Lung (tissue), 12 donors: ENCODE results near the gene C12orf42. TPM values are rescaled to one million over a fixed set of nuclear protein-coding genes. Genes with fewer than 3 reads are reported as not detected.

Experiments used
- ATAC-seq: fragments of 200-7000 bp; cut with Tn5 transposase; one replicate; pipeline ENCODE4 v1.9.1; 2020; ENCODE audit warnings: moderate number of reproducible peaks; ENCODE audit not compliant: insufficient read depth, low FRiP score
- DNase-seq, 3 donors: peaks; one replicate each; pipeline ENCODE4 v3.0.0-alpha.2; 2013 to 2017
- H3K27ac ChIP-seq, 2 donors: one replicate each; pipeline ENCODE4 v1.5.1; 2013; ENCODE audit warnings: mild to moderate bottlenecking in 2 of 2, moderate library complexity in 2 of 2, control low read depth in 1 of 2, inconsistent platforms in 1 of 2, low read depth in 1 of 2, low read length in 1 of 2
- H3K27me3 ChIP-seq, 3 donors: one replicate each; pipeline ENCODE4 v1.5.1; 2013; ENCODE audit warnings: low read length in 2 of 3; ENCODE audit not compliant: control insufficient read depth in 3 of 3, insufficient read depth in 3 of 3
- H3K36me3 ChIP-seq, 4 donors: one replicate each; pipeline ENCODE4 v1.5.1; 2013; ENCODE audit warnings: low read length in 4 of 4, mild to moderate bottlenecking in 1 of 4, moderate library complexity in 1 of 4; ENCODE audit not compliant: control insufficient read depth in 4 of 4, insufficient read depth in 4 of 4
- H3K4me1 ChIP-seq, 5 donors: one replicate each; pipeline ENCODE4 v1.5.1; 2013; ENCODE audit warnings: low read length in 5 of 5, mild to moderate bottlenecking in 2 of 5, moderate library complexity in 1 of 5; ENCODE audit not compliant: control insufficient read depth in 5 of 5, insufficient read depth in 5 of 5
- H3K4me3 ChIP-seq: one replicate; pipeline ENCODE4 v1.5.1; 2013; ENCODE audit warnings: mild to moderate bottlenecking, control low read depth, moderate library complexity
- H3K9ac ChIP-seq, 2 donors: one replicate each; pipeline ENCODE4 v1.5.1; 2013; ENCODE audit warnings: low read length in 2 of 2, control low read depth in 1 of 2; ENCODE audit not compliant: insufficient read depth in 1 of 2
- H3K9me3 ChIP-seq, 4 donors: one replicate each; pipeline ENCODE4 v1.5.1; 2013; ENCODE audit warnings: low read length in 3 of 4, mild to moderate bottlenecking in 1 of 4, moderate library complexity in 1 of 4; ENCODE audit not compliant: control insufficient read depth in 4 of 4, insufficient read depth in 3 of 4
- CTCF ChIP-seq: IDR thresholded peaks from 2 replicates; pipeline ENCODE4 v1.5.1; 2012; ENCODE audit warnings: mild to moderate bottlenecking; ENCODE audit errors: control extremely low read depth, extremely low read depth
- WGBS, 2 donors: extraction: QIAGEN DNeasy Blood & Tissue Kit; methylation state at CpG; one replicate each; pipeline ENCODE4 v1.1.7; 2013; 5-methylcytosine and 5-hydroxymethylcytosine counted together
- polyA plus RNA-seq, 2 donors: library from polyadenylated mRNA; stranded (reverse); fragments of 200-250 nt; gene quantifications; one replicate each; pipeline ENCODE4 v1.2.1, GENCODE V29; 2013
- total RNA-seq, 2 donors: library from RNA; depleted of rRNA in 1 of 2; stranded (reverse); fragments of >200 nt in 1 of 2; gene quantifications; one replicate each; pipeline ENCODE4 v1.2.1, GENCODE V29; 2014 to 2021
- donor health status: control.
- donor health status: control.
- donor health status: Bipolar disorder and iron deficiency.
- donor health status: healthy.
- donor health status: DM: yes; HTN: yes; CAD: no.

Gene C12orf42
- total and polyA plus RNA-seq, 4 donors = 0.03 TPM; not detected in 3

GRCh38 chr12:103468837-103469236 lies 26.9 kb downstream of the C12orf42 start:
- no peak overlapping the region for H3K9ac ChIP-seq
- H3K9me3 ChIP-seq = peaks cover 0 to 3% (median 1%) of the 10 kb centered on the region in 4 donors
- no peak overlapping the region for H3K27ac ChIP-seq
- H3K4me1 ChIP-seq = no peaks in the 10 kb centered on the region
- ATAC-seq (no peak), DNase-seq (no peak)
- H3K4me3 ChIP-seq = no peak overlapping the region
- no peak for TF ChIP-seq CTCF
- no peaks in the 10 kb centered on the region for H3K36me3 ChIP-seq
- WGBS, 2 donors = 63 to 67% methylated on average over 3 of the region's 3 CpGs
- H3K27me3 ChIP-seq = no peaks in the 10 kb centered on the region

- H3K36me3 ChIP-seq = no peaks in the 10 kb centered on the region
- WGBS, 2 donors = 82 to 85% methylated on average over 3 of the region's 3 CpGs
- no peak for TF ChIP-seq CTCF
- no peak overlapping the region for H3K9ac ChIP-seq
- no peak overlapping the region for H3K4me3 ChIP-seq
- H3K27me3 ChIP-seq = no peaks in the 10 kb centered on the region
- DNase-seq = no peak
- no peak for ATAC-seq
- no peaks in the 10 kb centered on the region for H3K4me1 ChIP-seq
- H3K27ac ChIP-seq = no peak overlapping the region
- peaks cover 0 to 3% (median 2%) of the 10 kb centered on the region in 4 donors for H3K9me3 ChIP-seq
Observed at GRCh38 chr12:103462675-103463074, 33.1 kb downstream of the C12orf42 start.

GRCh38 chr12:103457471-103457870 lies 38.3 kb downstream of the C12orf42 start:
- H3K4me1 ChIP-seq = no peaks in the 10 kb centered on the region
- no peak for DNase-seq
- WGBS, 2 donors = 61 to 70% methylated on average over 2 of the region's 2 CpGs
- TF ChIP-seq CTCF = no peak
- no peak overlapping the region for H3K9ac ChIP-seq
- no peaks in the 10 kb centered on the region for H3K27me3 ChIP-seq
- H3K4me3 ChIP-seq = no peak overlapping the region
- no peak overlapping the region for H3K27ac ChIP-seq
- no peaks in the 10 kb centered on the region for H3K36me3 ChIP-seq
- H3K9me3 ChIP-seq = no peaks in the 10 kb centered on the region
- ATAC-seq = no peak

GRCh38 chr12:103456006-103456405 lies 39.8 kb downstream of the C12orf42 start:
- no peaks in the 10 kb centered on the region for H3K4me1 ChIP-seq
- H3K27me3 ChIP-seq = no peaks in the 10 kb centered on the region
- no peak for TF ChIP-seq CTCF
- ATAC-seq = no peak
- no peak overlapping the region for H3K9ac ChIP-seq
- H3K36me3 ChIP-seq = no peaks in the 10 kb centered on the region
- H3K4me3 ChIP-seq = no peak overlapping the region
- H3K27ac ChIP-seq = no peak overlapping the region
- no peak for DNase-seq
- WGBS, 2 donors = 70 to 72% methylated on average over 2 of the region's 2 CpGs
- peaks cover 0 to 3% (median 1%) of the 10 kb centered on the region in 4 donors for H3K9me3 ChIP-seq
